Measurements from ENCODE around the gene OR4B1. TPM values are rescaled to one million over a fixed set of nuclear protein-coding genes. Genes with fewer than 3 reads are reported as not detected.
"Not testable (repeated sequence)": the region's sequence is repeated elsewhere in the genome, so short reads cannot be mapped to it uniquely, and the experiment has no call there.

OR4B1 gene
- total and polyA plus RNA-seq, 7 experiments from 2014 or later = not detected

- Histone ChIP-seq H3K36me3 (ENCODE audit: control insufficient read depth in 2 of 3, insufficient read depth in 3 of 3, low read length in 3 of 3) (peaks cover 0 to 7% (median 0%) of the 10 kb centered on the region in 3 experiments), H3K27ac (ENCODE audit: low read depth, low read length) (no peak overlapping the region), H3K4me1 (ENCODE audit: control insufficient read depth in 2 of 2, insufficient read depth in 2 of 2, low read length in 2 of 2) (peaks cover 0 to 4% of the 10 kb centered on the region in 2 donors), H3K9me3 (ENCODE audit: control insufficient read depth in 2 of 3, low read length in 3 of 3) (no peaks in the 10 kb centered on the region), H3K4me3 (ENCODE audit: low read length) (no peak overlapping the region), H3K27me3 (ENCODE audit: control insufficient read depth in 2 of 2, insufficient read depth in 2 of 2, low read length in 2 of 2) (no peaks in the 10 kb centered on the region)
- Mint-ChIP-seq H3K4me3 (peak overlapping the region in 1 of 10 donors; percentile 35), H3K27me3 (no peaks in the 10 kb centered on the region), H3K9me3 (peaks cover 0 to 2% (median 0%) of the 10 kb centered on the region in 11 donors), H3K27ac (peak overlapping the region in 4 of 9 donors; percentile 26 to 63 (median 46)), H3K36me3 (peaks cover 0 to 9% (median 6%) of the 10 kb centered on the region in 5 donors), H3K4me1 (peaks cover 23 to 43% (median 35%) of the 10 kb centered on the region in 7 donors)
- POLR2A ChIA-PET = no interaction called here
- CTCF ChIA-PET = interaction anchor here (0.6 to 1.6 kb wide), 4 partner anchors 8 to 1332 kb away, joined by 3 to 4 read pairs (median 3); no protein-coding TSS in a partner anchor
- ATAC-seq (peak; percentile 80), DNase-seq (peak; percentile 27 to 68 (median 49))
- intact Hi-C loops (cut with micrococcal nuclease) = loop anchor here (1.0 to 10.0 kb wide), 4 partner anchors 134 to 1822 kb away; partner anchors contain the start of gene OR4S1 (in 1 of the 2)
Measured at GRCh38 chr11:48172818-48173609, 43.6 kb upstream of the OR4B1 start.

- no peaks in the 10 kb centered on the region for H3K36me3 ChIP-seq (ENCODE audit: control insufficient read depth in 2 of 3, insufficient read depth in 3 of 3, low read length in 3 of 3)
- DNase-seq (no peak), ATAC-seq (no peak)
- H3K4me3 ChIP-seq (ENCODE audit: low read length) = no peak overlapping the region
- ChIA-PET CTCF (no interaction called here), POLR2A (no interaction called here)
- H3K27ac Mint-ChIP-seq = peak overlapping the region in 1 of 9 donors; percentile 21
- no peaks in the 10 kb centered on the region for H3K9me3 Mint-ChIP-seq
- H3K4me3 Mint-ChIP-seq = no peak overlapping the region
- no peaks in the 10 kb centered on the region for H3K9me3 ChIP-seq (ENCODE audit: control insufficient read depth in 2 of 3, low read length in 3 of 3)
- intact Hi-C loops (cut with micrococcal nuclease) = loop anchor here in 1 of 2 donors (10.0 kb wide), 1 partner anchor 1817 kb away; no protein-coding TSS in a partner anchor
- H3K4me1 ChIP-seq (ENCODE audit: control insufficient read depth in 2 of 2, insufficient read depth in 2 of 2, low read length in 2 of 2) = no peaks in the 10 kb centered on the region
- peaks cover 0 to 7% (median 0%) of the 10 kb centered on the region in 5 donors for H3K27me3 Mint-ChIP-seq
- peaks cover 0 to 3% (median 0%) of the 10 kb centered on the region in 5 donors for H3K36me3 Mint-ChIP-seq
- peaks cover 5 to 15% (median 9%) of the 10 kb centered on the region in 7 donors for H3K4me1 Mint-ChIP-seq
- H3K27ac ChIP-seq (ENCODE audit: low read depth, low read length) = no peak overlapping the region
- H3K27me3 ChIP-seq (ENCODE audit: control insufficient read depth in 2 of 2, insufficient read depth in 2 of 2, low read length in 2 of 2) = no peaks in the 10 kb centered on the region
Measured at GRCh38 chr11:48177661-48178060, 38.9 kb upstream of the OR4B1 start.

- intact Hi-C loops (cut with micrococcal nuclease) = no loop called here
- Mint-ChIP-seq H3K9me3 (peaks cover 0 to 5% (median 0%) of the 10 kb centered on the region in 11 donors), H3K27ac (no peak overlapping the region), H3K27me3 (peaks cover 0 to 7% (median 0%) of the 10 kb centered on the region in 5 donors), H3K36me3 (peaks cover 0 to 2% (median 0%) of the 10 kb centered on the region in 5 donors), H3K4me3 (no peak overlapping the region), H3K4me1 (peaks cover 0 to 5% (median 0%) of the 10 kb centered on the region in 7 donors)
- Histone ChIP-seq H3K27me3 (ENCODE audit: control insufficient read depth in 2 of 2, insufficient read depth in 2 of 2, low read length in 2 of 2) (no peaks in the 10 kb centered on the region), H3K36me3 (ENCODE audit: control insufficient read depth in 2 of 3, insufficient read depth in 3 of 3, low read length in 3 of 3) (no peaks in the 10 kb centered on the region), H3K9me3 (ENCODE audit: control insufficient read depth in 2 of 3, low read length in 3 of 3) (no peaks in the 10 kb centered on the region), H3K4me3 (ENCODE audit: low read length) (no peak overlapping the region), H3K27ac (ENCODE audit: low read depth, low read length) (no peak overlapping the region), H3K4me1 (ENCODE audit: control insufficient read depth in 2 of 2, insufficient read depth in 2 of 2, low read length in 2 of 2) (no peaks in the 10 kb centered on the region)
- POLR2A ChIA-PET = no interaction called here
- ATAC-seq = no peak
- no peak for DNase-seq
- CTCF ChIA-PET = no interaction called here
Measured at GRCh38 chr11:48180627-48181026, 36.0 kb upstream of the OR4B1 start.

GRCh38 chr11:48182860-48183526 lies 33.6 kb upstream of the OR4B1 start:
- Histone ChIP-seq H3K4me1 (ENCODE audit: control insufficient read depth in 2 of 2, insufficient read depth in 2 of 2, low read length in 2 of 2) (no peaks in the 10 kb centered on the region), H3K27ac (ENCODE audit: low read depth, low read length) (no peak overlapping the region), H3K9me3 (ENCODE audit: control insufficient read depth in 2 of 3, low read length in 3 of 3) (no peaks in the 10 kb centered on the region), H3K36me3 (ENCODE audit: control insufficient read depth in 2 of 3, insufficient read depth in 3 of 3, low read length in 3 of 3) (no peaks in the 10 kb centered on the region), H3K27me3 (ENCODE audit: control insufficient read depth in 2 of 2, insufficient read depth in 2 of 2, low read length in 2 of 2) (no peaks in the 10 kb centered on the region), H3K4me3 (ENCODE audit: low read length) (no peak overlapping the region)
- peaks cover 0 to 13% (median 0%) of the 10 kb centered on the region in 11 donors for H3K9me3 Mint-ChIP-seq
- no peaks in the 10 kb centered on the region for H3K4me1 Mint-ChIP-seq
- H3K36me3 Mint-ChIP-seq = peaks cover 0 to 8% (median 0%) of the 10 kb centered on the region in 5 donors
- ATAC-seq (no peak), DNase-seq (no peak)
- intact Hi-C loops (cut with micrococcal nuclease) = no loop called here
- peaks cover 0 to 7% (median 0%) of the 10 kb centered on the region in 5 donors for H3K27me3 Mint-ChIP-seq
- ChIA-PET CTCF (no interaction called here), POLR2A (interaction anchor here (0.5 kb wide), 1 partner anchor 119 kb away, joined by 5 read pairs; no protein-coding TSS in a partner anchor)
- H3K27ac Mint-ChIP-seq = peak overlapping the region in 2 of 9 donors; percentile 21 to 22
- H3K4me3 Mint-ChIP-seq = no peak overlapping the region

GRCh38 chr11:48184452-48184851 lies 32.2 kb upstream of the OR4B1 start:
- H3K36me3 ChIP-seq (ENCODE audit: control insufficient read depth in 2 of 3, insufficient read depth in 3 of 3, low read length in 3 of 3) = no peaks in the 10 kb centered on the region
- POLR2A ChIA-PET = no interaction called here
- intact Hi-C loops (cut with micrococcal nuclease) = no loop called here
- no peak overlapping the region for H3K4me3 ChIP-seq (ENCODE audit: low read length)
- H3K27me3 ChIP-seq (ENCODE audit: control insufficient read depth in 2 of 2, insufficient read depth in 2 of 2, low read length in 2 of 2) = no peaks in the 10 kb centered on the region
- H3K4me1 ChIP-seq (ENCODE audit: control insufficient read depth in 2 of 2, insufficient read depth in 2 of 2, low read length in 2 of 2) = no peaks in the 10 kb centered on the region
- Mint-ChIP-seq H3K36me3 (peaks cover 0 to 21% (median 4%) of the 10 kb centered on the region in 5 donors), H3K27ac (no peak overlapping the region), H3K4me3 (no peak overlapping the region), H3K4me1 (peaks cover 0 to 9% (median 2%) of the 10 kb centered on the region in 7 donors), H3K9me3 (peaks cover 0 to 25% (median 2%) of the 10 kb centered on the region in 11 donors), H3K27me3 (peaks cover 0 to 10% (median 5%) of the 10 kb centered on the region in 5 donors)
- CTCF ChIA-PET = no interaction called here
- no peaks in the 10 kb centered on the region for H3K9me3 ChIP-seq (ENCODE audit: control insufficient read depth in 2 of 3, low read length in 3 of 3)
- DNase-seq = no peak
- ATAC-seq = no peak
- H3K27ac ChIP-seq (ENCODE audit: low read depth, low read length) = no peak overlapping the region

DNA sequence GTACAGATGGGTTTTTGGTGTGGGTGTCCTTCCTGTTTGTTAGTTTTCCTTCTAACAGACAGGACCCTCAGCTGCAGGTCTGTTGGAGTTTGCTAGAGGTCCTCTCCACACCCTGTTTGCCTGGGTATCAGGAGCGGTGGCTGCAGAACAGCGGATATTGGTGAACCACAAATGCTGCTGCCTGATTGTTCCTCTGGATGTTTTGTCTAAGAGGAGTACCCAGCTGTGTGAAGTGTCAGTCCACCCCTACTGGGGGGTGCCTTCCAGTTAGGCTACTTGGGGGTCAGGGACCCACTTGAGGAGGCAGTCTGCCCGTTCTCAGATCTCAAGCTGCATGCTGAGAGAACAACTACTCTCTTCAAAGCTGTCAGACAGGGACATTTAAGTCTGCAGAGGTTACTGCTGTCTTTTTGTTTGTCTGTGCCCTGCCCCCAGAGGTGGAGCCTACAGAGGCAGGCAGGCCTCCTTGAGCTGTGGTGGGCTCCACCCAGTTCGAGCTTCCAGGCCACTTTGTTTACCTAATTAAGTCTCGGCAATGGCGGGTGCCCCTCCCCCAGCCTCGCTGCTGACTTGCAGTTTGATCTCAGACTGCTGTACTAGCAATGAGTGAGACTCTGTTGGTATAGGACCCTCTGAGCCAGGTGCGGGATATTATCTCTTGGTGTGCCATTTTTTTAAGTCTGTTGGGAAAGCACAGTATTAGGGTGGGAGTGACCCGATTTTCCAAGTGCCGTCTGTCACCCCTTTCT lies 25.5 kb upstream of the OR4B1 start:
- H3K27me3 Mint-ChIP-seq = peaks cover 2 to 22% (median 6%) of the 10 kb centered on the region in 5 donors
- ATAC-seq; H3K27me3 ChIP-seq (ENCODE audit: control insufficient read depth in 2 of 2, insufficient read depth in 2 of 2, low read length in 2 of 2); intact Hi-C loops (cut with micrococcal nuclease); H3K4me1 ChIP-seq (ENCODE audit: control insufficient read depth in 2 of 2, insufficient read depth in 2 of 2, low read length in 2 of 2); H3K9me3 ChIP-seq (ENCODE audit: control insufficient read depth in 2 of 3, low read length in 3 of 3); H3K4me3 ChIP-seq (ENCODE audit: low read length); CTCF ChIA-PET; H3K36me3 ChIP-seq (ENCODE audit: control insufficient read depth in 2 of 3, insufficient read depth in 3 of 3, low read length in 3 of 3): not testable (repeated sequence)
- POLR2A ChIA-PET = interaction anchor here (1.0 kb wide), 1 partner anchor 116 kb away, joined by 3 read pairs; no protein-coding TSS in a partner anchor
- peaks cover 6 to 39% (median 23%) of the 10 kb centered on the region in 7 donors for H3K4me1 Mint-ChIP-seq
- DNase-seq = peak in 7 of 9 donors; percentile 27 to 71 (median 54)
- H3K4me3 Mint-ChIP-seq = peak overlapping the region; percentile 45 to 82 (median 74)
- peaks cover 7 to 65% (median 29%) of the 10 kb centered on the region in 11 donors for H3K9me3 Mint-ChIP-seq
- H3K27ac Mint-ChIP-seq = peak overlapping the region; percentile 68 to 95 (median 90)
- peaks cover 4 to 49% (median 16%) of the 10 kb centered on the region in 5 donors for H3K36me3 Mint-ChIP-seq
- H3K27ac ChIP-seq (ENCODE audit: low read depth, low read length) = peak overlapping the region; percentile 14
